Measurements from ENCODE around the gene KDM4F.

The KDM4F gene

DNA sequence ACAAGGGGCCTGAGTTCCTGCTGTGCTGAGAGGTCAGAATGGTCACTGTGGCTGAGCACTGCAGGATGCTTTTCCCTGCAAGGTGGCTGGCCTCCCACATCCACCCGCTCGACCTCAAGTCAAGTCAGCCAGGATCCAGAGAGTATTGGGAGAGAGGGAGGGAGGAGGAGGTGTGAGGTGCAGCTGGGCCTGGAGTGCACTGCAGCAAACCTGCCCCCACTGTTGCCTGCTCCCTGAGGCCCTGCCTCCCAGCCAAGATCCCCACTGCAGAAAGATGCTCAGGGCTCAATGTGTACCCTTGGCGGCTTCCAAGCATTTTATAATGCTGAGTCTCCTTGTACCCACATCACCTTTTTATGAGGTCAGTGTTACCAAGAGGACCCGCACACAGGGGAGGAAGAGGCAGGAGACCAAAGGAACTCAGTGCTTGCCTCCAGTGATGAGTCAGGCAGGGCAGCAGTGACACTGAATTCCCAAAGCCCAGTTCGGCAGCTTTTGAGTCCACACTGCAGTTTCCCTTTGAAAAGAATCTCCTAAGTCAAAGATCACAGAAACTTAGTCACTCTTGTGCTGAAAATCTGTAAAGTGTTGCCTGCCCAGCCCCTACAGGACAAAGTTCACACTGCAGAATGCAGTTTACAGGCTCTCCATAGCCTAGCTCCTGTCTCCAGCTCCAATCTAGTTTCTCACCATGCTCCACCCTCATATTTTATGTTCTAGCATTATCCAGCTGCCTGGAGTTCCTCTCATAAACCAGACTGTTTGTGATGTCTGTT lies 43.5 kb downstream of the KDM4F start:
- DNase-seq = peak; percentile 82

DNA sequence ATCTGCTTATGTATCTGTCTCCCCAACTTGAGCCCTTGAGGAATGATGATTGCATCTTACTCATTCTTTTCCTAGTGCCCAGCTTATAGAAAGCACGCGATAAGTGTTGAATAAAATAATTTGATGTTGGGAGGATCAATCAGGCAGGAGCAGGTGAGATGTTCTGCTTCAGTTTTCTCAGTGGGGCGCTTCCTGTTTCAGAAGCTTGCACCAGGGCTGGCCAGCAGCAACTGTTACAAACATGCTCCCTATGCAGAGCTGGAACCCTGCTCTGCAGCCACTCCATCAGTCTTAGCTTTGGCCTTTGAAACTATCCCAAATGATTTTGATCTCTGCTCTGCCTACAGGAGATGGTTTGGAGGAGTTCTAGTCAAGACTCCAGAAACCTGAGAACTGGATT lies 44.3 kb downstream of the KDM4F start:
- no peak for DNase-seq

DNA sequence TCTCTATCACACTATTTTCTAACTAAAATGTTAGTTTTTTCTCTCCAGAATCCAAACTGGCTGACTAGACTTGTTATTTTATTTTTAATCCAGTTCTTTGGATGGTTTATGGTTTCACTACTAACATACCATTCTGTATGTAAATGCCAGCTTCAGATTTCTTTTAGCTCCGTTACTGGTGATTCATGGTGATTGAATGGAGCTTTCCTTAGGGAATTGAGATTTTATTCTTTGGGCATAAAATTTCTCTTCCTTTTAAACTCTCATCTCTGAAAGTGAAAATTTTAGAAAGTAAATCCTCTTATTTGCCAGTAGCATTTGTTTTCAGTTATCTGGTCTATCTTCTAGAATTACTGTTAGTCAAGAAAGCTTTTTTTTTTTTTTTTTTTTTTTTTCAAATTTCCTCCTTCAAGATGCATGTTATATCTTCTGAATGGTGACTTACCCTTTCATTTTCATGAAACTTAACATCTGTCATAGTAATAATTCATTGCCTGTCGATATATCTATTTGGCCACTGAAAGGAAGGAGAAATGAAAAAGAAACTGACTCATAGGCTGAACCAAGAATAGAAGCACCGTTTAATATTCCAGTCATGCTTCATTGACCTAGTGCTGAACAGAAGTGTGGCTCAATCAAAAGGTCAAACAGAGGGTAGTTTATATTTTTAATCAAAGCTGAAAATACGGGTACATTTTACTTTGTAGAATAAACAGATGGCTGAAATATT lies 46.8 kb downstream of the KDM4F start:
- DNase-seq = peak; percentile 62

GRCh38 chr11:95097209-95097608 lies 48.0 kb downstream of the KDM4F start:
- no peak for DNase-seq

GRCh38 chr11:95098826-95099225 lies 49.6 kb downstream of the KDM4F start:
- no peak for DNase-seq

DNA sequence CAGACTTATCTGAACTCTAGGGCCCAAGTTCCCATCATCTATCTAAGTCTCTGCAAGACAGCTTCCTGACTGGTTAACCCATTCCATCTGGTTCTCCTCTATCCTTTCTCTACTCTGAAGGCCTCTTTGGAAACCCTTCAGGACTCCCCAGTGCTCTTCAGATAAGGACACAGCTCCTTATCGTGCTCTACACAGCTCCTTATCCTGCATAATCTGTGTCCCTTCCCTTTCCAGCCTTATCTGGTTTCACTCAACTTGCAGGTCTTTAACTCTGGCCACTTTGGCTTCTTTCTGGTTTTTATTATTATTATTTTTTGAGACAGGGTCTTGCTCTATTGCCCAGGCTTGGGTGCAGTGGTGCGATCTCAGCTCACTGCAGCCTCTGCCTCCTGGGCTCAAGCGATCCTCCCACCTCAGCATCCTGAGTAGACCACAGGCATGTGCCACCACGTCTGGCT lies 51.0 kb downstream of the KDM4F start:
- DNase-seq = no peak
